ENCODE results near the gene OR4D11. TPM values are rescaled to one million over a fixed set of nuclear protein-coding genes. Genes with fewer than 3 reads are reported as not detected.
"Not testable (repeated sequence)": the region's sequence is repeated elsewhere in the genome, so short reads cannot be mapped to it uniquely, and the experiment has no call there.

The OR4D11 gene
- total and polyA plus RNA-seq, 2 donors (not counting 3 experiments of a cell fraction or from before 2014, with no cell fraction given): not detected

GRCh38 chr11:59545179-59546020 is 42.0 kb downstream of the OR4D11 start:
- no peak overlapping the region for H3K27ac ChIP-seq (ENCODE audit: insufficient read depth, low read depth, low read length)
- intact Hi-C loops (cut with micrococcal nuclease): no loop called here
- no peak overlapping the region for H3K4me3 ChIP-seq (replicated peaks in 1 of 3; ENCODE audit: insufficient read depth in 1 of 3, low read depth in 1 of 3, low read length in 3 of 3)
- peak overlapping the region; percentile 42 for H3K4me2 ChIP-seq (ENCODE audit: insufficient read depth, low read length)
- no peaks in the 10 kb centered on the region for H3K36me3 ChIP-seq (ENCODE audit: control insufficient read depth in 2 of 2, extremely low read depth in 1 of 2, insufficient read depth in 2 of 2, low read length in 2 of 2)
- dilution Hi-C loops (cut with MboI; ENCODE audit: extremely low pct_ligation_motif_present, low sequenced_read_pairs): no loop called here
- no peaks in the 10 kb centered on the region for H3K27me3 ChIP-seq (ENCODE audit: control insufficient read depth in 2 of 2, insufficient read depth in 2 of 2, low read length in 2 of 2)
- no peaks in the 10 kb centered on the region for H3K79me2 ChIP-seq (ENCODE audit: control insufficient read depth, insufficient read depth, low read length)
- H3K9me3 ChIP-seq (replicated peaks; ENCODE audit: control insufficient read depth, insufficient read depth, low read length): no peaks in the 10 kb centered on the region
- DNase-seq (ENCODE audit: low read depth, low spot score): peak; percentile 23
- TF ChIP-seq POLR2AphosphoS5 (IDR thresholded peaks at IDR 0.05; ENCODE audit: insufficient read depth, low read depth, low read length): peak; percentile 16
- no peak for TF ChIP-seq CTCF (IDR thresholded peaks at IDR 0.05; ENCODE audit: extremely low read depth in 1 of 2, insufficient read depth in 1 of 2, low read depth in 1 of 2, low read length in 2 of 2)
- TF ChIP-seq, protein P1, sequence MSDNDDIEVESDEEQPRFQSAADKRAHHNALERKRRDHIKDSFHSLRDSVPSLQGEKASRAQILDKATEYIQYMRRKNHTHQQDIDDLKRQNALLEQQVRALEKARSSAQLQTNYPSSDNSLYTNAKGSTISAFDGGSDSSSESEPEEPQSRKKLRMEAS (IDR thresholded peaks at IDR 0.05; ENCODE audit: insufficient read depth, insufficient read length): no peak
- TF ChIP-seq GATA2 (IDR thresholded peaks at IDR 0.05; ENCODE audit: insufficient read depth, insufficient read length, low read depth, low read length): no peak
- no peak for TF ChIP-seq FOS (IDR thresholded peaks at IDR 0.05; ENCODE audit: borderline replicate concordance, insufficient read depth, low read length)
- peak; percentile 25 for TF ChIP-seq JUN (IDR thresholded peaks at IDR 0.05; ENCODE audit: borderline replicate concordance, insufficient read depth, insufficient read length, low read depth)
- H2AFZ ChIP-seq (ENCODE audit: low read depth, low read length): peak overlapping the region; percentile 8
- no peaks in the 10 kb centered on the region for H3K9me1 ChIP-seq (replicated peaks; ENCODE audit: control insufficient read depth, extremely low read depth, insufficient read depth, low read length)
- FAIRE-seq: peak; percentile 74
- H3K9ac ChIP-seq (replicated peaks; ENCODE audit: extremely low read depth, insufficient read depth, low read length): no peak overlapping the region
- POLR2A ChIA-PET: no interaction called here
- peaks cover 27% of the 10 kb centered on the region for H3K4me1 ChIP-seq (ENCODE audit: control insufficient read depth, extremely low read depth, insufficient read depth, low read length)
- BruUV-seq (replicated peaks): TSS peak; percentile 48
- CTCF ChIA-PET: no interaction called here
- no peaks in the 10 kb centered on the region for H4K20me1 ChIP-seq (replicated peaks; ENCODE audit: control insufficient read depth, extremely low read depth, insufficient read depth, low read length)

- BruUV-seq (replicated peaks): not testable (repeated sequence)
Observed at GRCh38 chr11:59547605-59548308, 44.4 kb downstream of the OR4D11 start.

More at GRCh38 chr11:59547605-59548308, 44.4 kb downstream of the OR4D11 start:
- DNase-seq (ENCODE audit: low read depth, low spot score): peak; percentile 40
- H3K79me2 ChIP-seq (ENCODE audit: control insufficient read depth, insufficient read depth, low read length); H3K36me3 ChIP-seq (ENCODE audit: control insufficient read depth in 2 of 2, extremely low read depth in 1 of 2, insufficient read depth in 2 of 2, low read length in 2 of 2); POLR2A ChIA-PET; H3K27ac ChIP-seq (ENCODE audit: insufficient read depth, low read depth, low read length); H3K9me3 ChIP-seq (replicated peaks; ENCODE audit: control insufficient read depth, insufficient read depth, low read length); H3K4me2 ChIP-seq (ENCODE audit: insufficient read depth, low read length); H3K4me3 ChIP-seq (replicated peaks in 1 of 3; ENCODE audit: insufficient read depth in 1 of 3, low read depth in 1 of 3, low read length in 3 of 3); dilution Hi-C loops (cut with MboI; ENCODE audit: extremely low pct_ligation_motif_present, low sequenced_read_pairs); intact Hi-C loops (cut with micrococcal nuclease); FAIRE-seq; H3K9me1 ChIP-seq (replicated peaks; ENCODE audit: control insufficient read depth, extremely low read depth, insufficient read depth, low read length); H4K20me1 ChIP-seq (replicated peaks; ENCODE audit: control insufficient read depth, extremely low read depth, insufficient read depth, low read length); H2AFZ ChIP-seq (ENCODE audit: low read depth, low read length); H3K27me3 ChIP-seq (ENCODE audit: control insufficient read depth in 2 of 2, insufficient read depth in 2 of 2, low read length in 2 of 2); H3K9ac ChIP-seq (replicated peaks; ENCODE audit: extremely low read depth, insufficient read depth, low read length): not testable (repeated sequence)
- CTCF ChIA-PET: interaction anchor here (2.3 kb wide), 1 partner anchor 11 kb away, joined by 10 read pairs; no protein-coding TSS in a partner anchor
- H3K4me1 ChIP-seq (ENCODE audit: control insufficient read depth, extremely low read depth, insufficient read depth, low read length): peaks cover 27% of the 10 kb centered on the region
